ENCODE data around the gene SSX2B. TPM values are rescaled to one million over a fixed set of nuclear protein-coding genes. Genes with fewer than 3 reads are reported as not detected.
"Not testable (repeated sequence)": the region's sequence is repeated elsewhere in the genome, so short reads cannot be mapped to it uniquely, and the experiment has no call there.

The SSX2B gene, protein sequence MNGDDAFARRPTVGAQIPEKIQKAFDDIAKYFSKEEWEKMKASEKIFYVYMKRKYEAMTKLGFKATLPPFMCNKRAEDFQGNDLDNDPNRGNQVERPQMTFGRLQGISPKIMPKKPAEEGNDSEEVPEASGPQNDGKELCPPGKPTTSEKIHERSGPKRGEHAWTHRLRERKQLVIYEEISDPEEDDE
- total RNA-seq (2021) (0.18 TPM in 1 of 3 replicates, not detected in the others), Bru-seq, nascent RNA (not detected)
- long read RNA-seq, experiment 1: 0 reads
- long read RNA-seq, experiment 2: 0 reads
- long read RNA-seq, experiment 3: 0 reads

DNA sequence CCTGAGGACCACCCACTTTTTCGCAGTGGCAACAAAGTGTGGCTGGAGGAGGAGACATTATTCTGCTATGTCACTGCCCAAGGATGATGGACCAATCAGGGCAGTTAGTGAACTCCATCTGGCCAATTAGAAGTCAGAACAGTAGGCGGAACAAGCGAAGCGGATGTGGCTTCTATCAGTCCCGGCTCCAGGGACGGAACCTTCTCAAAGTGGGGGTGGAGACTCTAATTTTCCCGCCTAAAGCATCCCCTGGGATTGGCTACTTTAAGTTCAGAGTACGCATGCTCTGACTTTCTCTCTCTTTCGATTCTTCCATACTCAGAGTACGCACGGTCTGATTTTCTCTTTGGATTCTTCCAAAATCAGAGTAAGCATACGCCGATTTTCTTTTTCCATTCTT is at the start of gene SSX2B:
TSS of gene SSX2B (plus strand) at position 301 of the 400 bp plus-strand sequence. CDS start 1,429 bp downstream, outside the sequence.
- H3K36me3 Mint-ChIP-seq; H3K4me1 Mint-ChIP-seq; POLR2A ChIA-PET; ATAC-seq; H3K9me3 Mint-ChIP-seq; H3K27ac Mint-ChIP-seq; DNase-seq (ENCODE audit: low spot score); H3K4me3 Mint-ChIP-seq; CTCF ChIA-PET; H3K27me3 Mint-ChIP-seq (ENCODE audit: low read depth): not testable (repeated sequence)

DNA sequence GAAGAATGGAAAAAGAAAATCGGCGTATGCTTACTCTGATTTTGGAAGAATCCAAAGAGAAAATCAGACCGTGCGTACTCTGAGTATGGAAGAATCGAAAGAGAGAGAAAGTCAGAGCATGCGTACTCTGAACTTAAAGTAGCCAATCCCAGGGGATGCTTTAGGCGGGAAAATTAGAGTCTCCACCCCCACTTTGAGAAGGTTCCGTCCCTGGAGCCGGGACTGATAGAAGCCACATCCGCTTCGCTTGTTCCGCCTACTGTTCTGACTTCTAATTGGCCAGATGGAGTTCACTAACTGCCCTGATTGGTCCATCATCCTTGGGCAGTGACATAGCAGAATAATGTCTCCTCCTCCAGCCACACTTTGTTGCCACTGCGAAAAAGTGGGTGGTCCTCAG is 44.0 kb upstream of the SSX2B start, which contains the start of gene SSX2:
TSS of gene SSX2 (minus strand) at position 101 of the 400 bp plus-strand sequence. CDS start 1,429 bp downstream, outside the sequence.
- H3K36me3 Mint-ChIP-seq; H3K4me1 Mint-ChIP-seq; H3K27me3 Mint-ChIP-seq (ENCODE audit: low read depth); H3K27ac Mint-ChIP-seq; H3K9me3 Mint-ChIP-seq; POLR2A ChIA-PET; ATAC-seq; H3K4me3 Mint-ChIP-seq; CTCF ChIA-PET; DNase-seq (ENCODE audit: low spot score): not testable (repeated sequence)

DNA sequence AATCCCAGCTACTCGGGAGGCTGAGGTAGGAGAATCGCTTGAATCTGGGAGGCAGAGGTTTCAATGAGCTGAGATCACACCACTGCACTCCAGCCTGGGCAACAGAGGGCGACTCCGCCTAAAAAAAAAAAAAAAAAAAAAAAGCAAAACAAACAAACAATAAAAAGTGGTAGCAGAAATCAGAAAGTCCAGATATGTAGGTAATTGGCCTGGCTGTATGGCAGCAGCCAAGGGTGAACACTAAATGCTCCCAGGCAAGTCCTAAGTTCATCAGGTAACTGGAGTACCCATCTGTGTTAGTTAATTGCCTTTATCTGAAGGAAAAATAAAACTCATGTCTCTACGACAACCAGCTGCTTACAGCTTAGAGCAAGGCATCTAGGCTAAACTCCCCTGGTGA is 14.9 kb downstream of the SSX2B start:
- H3K36me3 Mint-ChIP-seq; H3K27me3 Mint-ChIP-seq (ENCODE audit: low read depth); H3K27ac Mint-ChIP-seq; CTCF ChIA-PET; H3K4me3 Mint-ChIP-seq; H3K9me3 Mint-ChIP-seq; H3K4me1 Mint-ChIP-seq; DNase-seq (ENCODE audit: low spot score); ATAC-seq; POLR2A ChIA-PET: not testable (repeated sequence)

DNA sequence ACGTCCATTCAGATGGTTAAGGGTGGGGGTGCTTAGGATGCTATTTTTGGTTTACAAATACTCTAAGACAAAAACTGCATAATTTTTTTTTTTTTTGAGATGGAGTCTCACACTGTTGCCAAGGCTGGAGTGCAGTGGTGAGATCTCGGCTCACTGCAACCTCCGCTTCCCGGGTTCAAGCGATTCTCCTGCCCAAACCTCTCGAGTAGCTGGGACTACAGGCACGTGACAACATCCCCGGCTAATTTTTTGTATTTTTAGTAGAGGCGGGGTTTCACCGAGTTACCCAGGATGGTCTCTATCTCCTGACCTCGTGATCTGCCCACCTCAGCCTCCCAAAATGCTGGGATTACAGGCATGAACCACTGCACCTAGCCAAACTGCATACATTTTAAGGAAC is 22.5 kb downstream of the SSX2B start:
- H3K27me3 Mint-ChIP-seq (ENCODE audit: low read depth); H3K4me3 Mint-ChIP-seq; CTCF ChIA-PET; POLR2A ChIA-PET; DNase-seq (ENCODE audit: low spot score); H3K4me1 Mint-ChIP-seq; H3K36me3 Mint-ChIP-seq; ATAC-seq; H3K9me3 Mint-ChIP-seq; H3K27ac Mint-ChIP-seq: not testable (repeated sequence)

DNA sequence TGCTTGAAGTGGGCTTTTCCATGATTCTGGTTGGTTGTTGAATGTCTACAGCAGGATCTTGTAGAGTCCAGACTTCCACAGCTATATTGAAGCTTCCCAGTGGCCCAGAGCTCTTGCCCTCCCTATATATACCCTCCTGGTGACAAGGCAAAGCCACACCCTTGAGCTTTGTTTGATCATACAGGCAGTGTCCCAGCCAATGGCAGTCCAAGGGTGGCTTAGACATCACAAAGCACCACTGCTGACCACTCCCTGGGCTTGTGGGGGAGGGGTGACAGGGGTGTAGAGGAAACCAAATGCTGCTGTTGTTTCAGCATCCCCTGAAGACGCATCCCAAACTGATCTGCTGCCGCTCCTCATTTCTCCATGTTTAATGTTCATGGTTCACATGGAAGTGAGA is 46.3 kb downstream of the SSX2B start, which contains the start of gene SPANXN5:
TSS of gene SPANXN5 (minus strand) at position 101 of the 400 bp plus-strand sequence. CDS start at position 22, 79 bp downstream.
- H3K27me3 Mint-ChIP-seq (ENCODE audit: low read depth); ATAC-seq; H3K4me3 Mint-ChIP-seq; POLR2A ChIA-PET; H3K36me3 Mint-ChIP-seq; DNase-seq (ENCODE audit: low spot score); H3K9me3 Mint-ChIP-seq; H3K4me1 Mint-ChIP-seq; CTCF ChIA-PET; H3K27ac Mint-ChIP-seq: not testable (repeated sequence)

DNA sequence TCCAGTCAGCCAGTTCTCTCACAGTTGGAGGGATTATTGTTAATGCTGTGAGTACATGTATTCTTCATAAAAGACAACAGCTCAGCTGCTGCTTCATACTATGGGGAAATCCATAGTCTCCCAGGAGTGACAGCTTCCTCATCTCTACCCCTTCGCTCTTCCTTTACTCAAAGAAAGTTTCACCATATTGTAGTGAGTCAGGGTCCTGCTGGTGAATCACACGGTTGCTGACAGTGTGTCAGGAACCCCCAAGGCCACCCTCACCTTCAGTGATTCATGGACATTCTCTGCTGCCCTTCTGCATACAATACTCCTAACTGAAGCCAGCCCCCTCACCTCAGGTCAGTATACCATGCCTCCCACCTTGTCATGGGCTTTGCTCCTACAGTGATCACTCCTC is 53.8 kb downstream of the SSX2B start:
- H3K27ac Mint-ChIP-seq; H3K9me3 Mint-ChIP-seq; H3K27me3 Mint-ChIP-seq (ENCODE audit: low read depth); ATAC-seq; H3K4me3 Mint-ChIP-seq; H3K4me1 Mint-ChIP-seq; H3K36me3 Mint-ChIP-seq; POLR2A ChIA-PET; CTCF ChIA-PET; DNase-seq (ENCODE audit: low spot score): not testable (repeated sequence)

Other genes starting within 250 kb of the SSX2B start
- 0.37 TPM in 1 of 3 replicates, not detected in the others for gene XAGE1B, start 234.2 kb upstream of the SSX2B start, total RNA-seq (2021)
- not detected in 3 replicates for gene SSX7, start 96.4 kb upstream of the SSX2B start, total RNA-seq (2021)
- 0.33 TPM in 1 of 3 replicates, not detected in the others for gene SSX2, start 44.1 kb upstream of the SSX2B start, total RNA-seq (2021)
- not detected in 3 replicates for gene SPANXN5, start 46.2 kb downstream of the SSX2B start, total RNA-seq (2021)
- not detected in 3 replicates for gene XAGE5, start 60.0 kb downstream of the SSX2B start, total RNA-seq (2021)
- not detected in 3 replicates for gene XAGE3, start 116.8 kb downstream of the SSX2B start, total RNA-seq (2021)
- gene FAM156B, start 146.1 kb downstream of the SSX2B start, total RNA-seq (2021): 10.1 to 12.7 TPM (median 12.4 TPM) in 3 replicates
- 14.0 to 15.4 TPM (median 15.3 TPM) in 3 replicates for gene FAM156A, start 207.3 kb downstream of the SSX2B start, total RNA-seq (2021)

Measured in WTC11 (cell line).